Esophagus squamous epithelium (tissue), 5 donors: ENCODE results near the gene SLX9. TPM values are rescaled to one million over a fixed set of nuclear protein-coding genes. Genes with fewer than 3 reads are reported as not detected.

ENCODE experiments used
- DNase-seq: peaks from one replicate; lab custom pipeline; 2025; lab: John Stamatoyannopoulos, UW
- H3K27ac ChIP-seq, 4 donors: fragments of 200-600 bp; sonication (generic); one replicate each; pipeline ENCODE4 v1.5.1; 2016 to 2019; ENCODE audit warnings: mild to moderate bottlenecking in 1 of 4
- H3K27me3 ChIP-seq, 4 donors: fragments of 200-600 bp; sonication (generic); 1 replicate in 3 of 4; 2 replicates in 1 of 4; pipeline versions ENCODE4 v1.5.1 to v1.6.0; 2017 to 2021; ENCODE audit warnings: antibody characterized with exemption in 1 of 4
- H3K36me3 ChIP-seq, 3 donors: fragments of 200-600 bp; sonication (generic); one replicate each; pipeline ENCODE4 v1.5.1; 2016 to 2019
- H3K4me1 ChIP-seq, 3 donors: fragments of 200-600 bp; sonication (generic); one replicate each; pipeline ENCODE4 v1.5.1; 2017 to 2019
- H3K4me3 ChIP-seq, 4 donors: fragments of 200-600 bp; sonication (generic); 1 replicate in 3 of 4; 2 replicates in 1 of 4; pipeline ENCODE4 v1.5.1; 2016 to 2019; ENCODE audit warnings: mild to moderate bottlenecking in 2 of 4, moderate library complexity in 1 of 4
- H3K9me3 ChIP-seq, 3 donors: fragments of 200-600 bp; sonication (generic); one replicate each; pipeline ENCODE4 v1.5.1; 2016 to 2019
- CTCF ChIP-seq, 6 experiments: fragments of 450-650 bp in 4 of 6; fragments of 200-600 bp in 2 of 6; sonication (generic) in 2 of 6; IDR thresholded peaks; one replicate each; pipeline ENCODE4 v1.5.1; 2016 to 2019; ENCODE audit warnings: antibody characterized with exemption in 6 of 6, mild to moderate bottlenecking in 4 of 6, moderate library complexity in 4 of 6
- POLR2A ChIP-seq, 4 donors: fragments of 450-650 bp; IDR thresholded peaks; one replicate each; pipeline ENCODE4 v1.6.1; 2017; ENCODE audit warnings: antibody characterized with exemption in 4 of 4, mild to moderate bottlenecking in 4 of 4, moderate library complexity in 3 of 4
- WGBS, 2 donors: methylation state at CpG; one replicate each; pipeline ENCODE4 v1.1.5; 2018; 5-methylcytosine and 5-hydroxymethylcytosine counted together
- intact Hi-C: fragments of 100-400 bp; cut with DNase I; formaldehyde crosslinking; loops from one replicate; pipeline ENCODE4 v1.15.0; 2022
- total RNA-seq, 4 donors: library from RNA; depleted of rRNA; stranded (reverse); fragments of >200 nt; gene quantifications; one replicate each; pipeline ENCODE4 v1.1.0, GENCODE V29; 2016
- donor health status: DM: yes; HTN: yes; CAD: no.

Gene SLX9
- total RNA-seq, 4 donors from 2014 or later, result 10.2 to 16.1 (median 11.1) TPM

GRCh38 chr21:44977616-44978340, 37.9 kb downstream of the SLX9 start:
- peaks cover 0 to 42% (median 5%) of the 10 kb centered on the region in 3 donors for H3K36me3 ChIP-seq
- no peak for TF ChIP-seq POLR2A (IDR thresholded peaks at IDR 0.05)
- TF ChIP-seq CTCF (IDR thresholded peaks at IDR 0.05), result no peak
- peaks cover 3 to 4% (median 3%) of the 10 kb centered on the region in 3 donors for H3K4me1 ChIP-seq
- 80 to 89% methylated on average over 1 to 9 of the region's 22 CpGs for WGBS, 2 donors
- intact Hi-C loops, result no loop called here
- no peaks in the 10 kb centered on the region for H3K9me3 ChIP-seq
- H3K27me3 ChIP-seq, result no peaks in the 10 kb centered on the region
- DNase-seq, result no peak
- no peak overlapping the region for H3K4me3 ChIP-seq
- no peak overlapping the region for H3K27ac ChIP-seq

GRCh38 chr21:44979687-44980561, 40.1 kb downstream of the SLX9 start:
- Histone ChIP-seq H3K4me3 (no peak overlapping the region), H3K36me3 (peaks cover 0 to 31% (median 5%) of the 10 kb centered on the region in 3 donors), H3K27ac (no peak overlapping the region), H3K27me3 (no peaks in the 10 kb centered on the region), H3K4me1 (peaks cover 4 to 6% (median 6%) of the 10 kb centered on the region in 3 donors), H3K9me3 (no peaks in the 10 kb centered on the region)
- TF ChIP-seq CTCF (IDR thresholded peaks at IDR 0.05) (no peak), POLR2A (IDR thresholded peaks at IDR 0.05) (no peak)
- DNase-seq, result no peak
- WGBS, 2 donors, result 76 to 87% methylated on average over 5 to 7 of the region's 20 CpGs
- intact Hi-C loops, result no loop called here

- Histone ChIP-seq H3K27me3 (no peaks in the 10 kb centered on the region), H3K4me3 (no peak overlapping the region), H3K27ac (no peak overlapping the region), H3K4me1 (peaks cover 4 to 6% (median 6%) of the 10 kb centered on the region in 3 donors), H3K36me3 (peaks cover 0 to 23% (median 5%) of the 10 kb centered on the region in 3 donors), H3K9me3 (no peaks in the 10 kb centered on the region)
- 60 to 93% methylated on average over 1 to 18 of the region's 38 CpGs for WGBS, 2 donors
- no peak for TF ChIP-seq POLR2A (IDR thresholded peaks at IDR 0.05)
- TF ChIP-seq CTCF (IDR thresholded peaks at IDR 0.05), result no peak
- intact Hi-C loops, result no loop called here
- no peak for DNase-seq
These were observed 41.0 kb downstream of the SLX9 start for GRCh38 chr21:44980562-44981489.

- intact Hi-C loops, result no loop called here
- TF ChIP-seq CTCF (IDR thresholded peaks at IDR 0.05) (no peak), POLR2A (IDR thresholded peaks at IDR 0.05) (no peak)
- Histone ChIP-seq H3K36me3 (peaks cover 0 to 4% (median 0%) of the 10 kb centered on the region in 3 donors), H3K27ac (no peak overlapping the region), H3K4me3 (no peak overlapping the region), H3K4me1 (peaks cover 4 to 6% (median 6%) of the 10 kb centered on the region in 3 donors), H3K27me3 (no peaks in the 10 kb centered on the region), H3K9me3 (no peaks in the 10 kb centered on the region)
- no peak for DNase-seq
- 49% methylated on average over 7 of the region's 41 CpGs; no CpG with 5 or more reads in 1 of the 2 donors for WGBS, 2 donors
These were observed 42.9 kb downstream of the SLX9 start for GRCh38 chr21:44982558-44983250.
